ENCODE measurements around the gene ARHGAP24. TPM values are rescaled to one million over a fixed set of nuclear protein-coding genes. Genes with fewer than 3 reads are reported as not detected.
"Not testable (repeated sequence)": the region's sequence is repeated elsewhere in the genome, so short reads cannot be mapped to it uniquely, and the experiment has no call there.

Gene ARHGAP24
- total RNA-seq, 4 donors from 2014 or later: 41.6 to 71.2 (median 62.0) TPM

- no peaks in the 10 kb centered on the region for H3K27me3 ChIP-seq
- H3K9me3 ChIP-seq: no peaks in the 10 kb centered on the region
- no peak overlapping the region for H3K27ac ChIP-seq
- H3K4me1 ChIP-seq: peaks cover 0 to 22% (median 0%) of the 10 kb centered on the region in 4 donors
- TF ChIP-seq EP300 (IDR thresholded peaks at IDR 0.05) (no peak), CTCF (IDR thresholded peaks at IDR 0.05) (no peak), POLR2A (IDR thresholded peaks at IDR 0.05) (no peak)
- no peaks in the 10 kb centered on the region for H3K36me3 ChIP-seq
- H3K4me3 ChIP-seq: no peak overlapping the region
- no peak for DNase-seq (ENCODE audit: low spot score in 2 of 2)
Measured at GRCh38 chr4:85964298-85964697, 489.3 kb downstream of the ARHGAP24 start.

GRCh38 chr4:85965017-85965416 is 490.1 kb downstream of the ARHGAP24 start:
- not testable (repeated sequence) for H3K36me3 ChIP-seq; H3K27me3 ChIP-seq; H3K9me3 ChIP-seq; H3K4me3 ChIP-seq; H3K27ac ChIP-seq; DNase-seq (ENCODE audit: low spot score in 2 of 2)
- peaks cover 0 to 29% (median 0%) of the 10 kb centered on the region in 4 donors for H3K4me1 ChIP-seq
- WGBS, 2 donors: 87 to 98% methylated on average over 4 of the region's 4 CpGs

- Histone ChIP-seq H3K4me1 (peaks cover 0 to 34% (median 0%) of the 10 kb centered on the region in 4 donors), H3K9me3 (no peaks in the 10 kb centered on the region), H3K36me3 (no peaks in the 10 kb centered on the region), H3K27me3 (no peaks in the 10 kb centered on the region), H3K4me3 (no peak overlapping the region), H3K27ac (no peak overlapping the region)
- TF ChIP-seq EP300 (IDR thresholded peaks at IDR 0.05) (no peak), POLR2A (IDR thresholded peaks at IDR 0.05) (no peak), CTCF (IDR thresholded peaks at IDR 0.05) (no peak)
- 60 to 84% methylated on average over 1 of the region's 1 CpG for WGBS, 2 donors
- no peak for DNase-seq (ENCODE audit: low spot score in 2 of 2)
Measured at GRCh38 chr4:85965529-85965928, 490.6 kb downstream of the ARHGAP24 start.

GRCh38 chr4:85966373-85966772 is 491.4 kb downstream of the ARHGAP24 start:
- no peak for DNase-seq (ENCODE audit: low spot score in 2 of 2)
- TF ChIP-seq EP300 (IDR thresholded peaks at IDR 0.05) (no peak), POLR2A (IDR thresholded peaks at IDR 0.05) (no peak), CTCF (IDR thresholded peaks at IDR 0.05) (no peak)
- WGBS, 2 donors: 18 to 42% methylated on average over 2 of the region's 2 CpGs
- no peaks in the 10 kb centered on the region for H3K36me3 ChIP-seq
- H3K27ac ChIP-seq: no peak overlapping the region
- peaks cover 0 to 34% (median 0%) of the 10 kb centered on the region in 4 donors for H3K4me1 ChIP-seq
- no peaks in the 10 kb centered on the region for H3K27me3 ChIP-seq
- H3K9me3 ChIP-seq: no peaks in the 10 kb centered on the region
- H3K4me3 ChIP-seq: no peak overlapping the region

- Histone ChIP-seq H3K27me3 (no peaks in the 10 kb centered on the region), H3K9me3 (no peaks in the 10 kb centered on the region), H3K27ac (no peak overlapping the region), H3K36me3 (peaks cover 0 to 4% (median 0%) of the 10 kb centered on the region in 3 donors), H3K4me3 (no peak overlapping the region), H3K4me1 (peaks cover 0 to 34% (median 0%) of the 10 kb centered on the region in 4 donors)
- WGBS, 2 donors: 77 to 79% methylated on average over 2 of the region's 2 CpGs
- no peak for DNase-seq (ENCODE audit: low spot score in 2 of 2)
- TF ChIP-seq CTCF (IDR thresholded peaks at IDR 0.05) (no peak), POLR2A (IDR thresholded peaks at IDR 0.05) (no peak), EP300 (IDR thresholded peaks at IDR 0.05) (no peak)
Measured at GRCh38 chr4:85967872-85968271, 492.9 kb downstream of the ARHGAP24 start.
